Body of pancreas (tissue), 4 donors: ENCODE data around the gene SLC25A29.

ENCODE experiments used
- CTCF ChIP-seq, 7 experiments: fragments of 450-650 bp in 4 of 7; fragments of 200-600 bp in 3 of 7; sonication (generic) in 3 of 7; IDR thresholded peaks; one replicate each; pipeline ENCODE4 v1.5.1; 2016 to 2019; ENCODE audit warnings: antibody characterized with exemption in 7 of 7
- POLR2A ChIP-seq, 3 donors: fragments of 450-650 bp; IDR thresholded peaks; one replicate each; pipeline ENCODE4 v1.6.1; 2016; ENCODE audit warnings: antibody characterized with exemption in 3 of 3, mild to moderate bottlenecking in 2 of 3

- no peak for TF ChIP-seq CTCF (IDR thresholded peaks at IDR 0.05)
- TF ChIP-seq POLR2A (IDR thresholded peaks at IDR 0.05) = no peak
Observed at GRCh38 chr14:100332797-100333196, 26.6 kb upstream of the SLC25A29 start.
